Heart left ventricle (tissue), 16 donors: ENCODE results near the gene IFT25. TPM values are rescaled to one million over a fixed set of nuclear protein-coding genes. Genes with fewer than 3 reads are reported as not detected.

Source experiments
- ATAC-seq, 4 donors: fragments of 200-7000 bp; cut with Tn5 transposase; one replicate each; pipeline ENCODE4 v1.9.1; 2020 to 2022; ENCODE audit warnings: moderate library complexity in 4 of 4, mild to moderate bottlenecking in 3 of 4, moderate number of reproducible peaks in 1 of 4
- DNase-seq, 5 donors: peaks; one replicate each; pipeline ENCODE4 v3.0.0-alpha.2; 2020
- H3K27ac ChIP-seq, 12 donors: fragments of 200-600 bp; sonication (generic) in 4 of 12; one replicate each; pipeline versions ENCODE4 v1.5.0 to v1.8.0; 2016 to 2022; ENCODE audit warnings: mild to moderate bottlenecking in 2 of 12
- H3K27me3 ChIP-seq, 9 donors: fragments of 200-600 bp; sonication (generic) in 2 of 9; one replicate each; pipeline versions ENCODE4 v1.5.1 to v1.8.0; 2016 to 2022; ENCODE audit warnings: mild to moderate bottlenecking in 3 of 9
- H3K36me3 ChIP-seq, 9 donors: fragments of 200-600 bp; sonication (generic) in 2 of 9; one replicate each; pipeline versions ENCODE4 v1.5.0 to v1.8.0; 2018 to 2022; ENCODE audit warnings: mild to moderate bottlenecking in 2 of 9
- H3K4me1 ChIP-seq, 12 donors: fragments of 200-600 bp; sonication (generic) in 4 of 12; one replicate each; pipeline versions ENCODE4 v1.5.0 to v1.8.0; 2016 to 2022; ENCODE audit warnings: mild to moderate bottlenecking in 3 of 12
- H3K4me3 ChIP-seq, 12 donors: fragments of 200-600 bp; sonication (generic) in 4 of 12; one replicate each; pipeline versions ENCODE4 v1.5.0 to v1.8.0; 2017 to 2022; ENCODE audit warnings: mild to moderate bottlenecking in 9 of 12, moderate library complexity in 4 of 12
- H3K9me3 ChIP-seq, 12 donors: fragments of 200-600 bp; sonication (generic) in 4 of 12; one replicate each; pipeline versions ENCODE4 v1.5.0 to v1.8.0; 2016 to 2022; ENCODE audit warnings: mild to moderate bottlenecking in 1 of 12
- POLR2A ChIP-seq, 2 donors: fragments of 450-650 bp; IDR thresholded peaks; one replicate each; pipeline ENCODE4 v1.6.1; 2017; ENCODE audit warnings: antibody characterized with exemption in 2 of 2, mild to moderate bottlenecking in 2 of 2, moderate library complexity in 2 of 2
- WGBS, 4 donors: extraction: QIAGEN DNeasy Blood & Tissue Kit in 2 of 4; methylation state at CpG; one replicate each; pipeline versions ENCODE4 v1.1.5 to v1.1.7; 2013 to 2018; 5-methylcytosine and 5-hydroxymethylcytosine counted together
- intact Hi-C, 10 donors: fragments of 100-400 bp; cut with DNase I; formaldehyde crosslinking; loops; one replicate each; pipeline versions ENCODE4 v1.11.1 to v1.14.2; 2022
- polyA plus RNA-seq, 2 donors: library from polyadenylated mRNA; stranded (reverse); fragments of 200-250 nt; gene quantifications; one replicate each; pipeline ENCODE4 v1.2.3, GENCODE V29; 2013
- total RNA-seq, 9 donors: library from RNA; depleted of rRNA in 2 of 9; stranded (reverse); fragments of >200 nt in 2 of 9; fragmentation: NEBNext Ultra II Directional in 3 of 9; extraction: Animal tissue kit (Norgen Biotek cat#: 25700) in 3 of 9; gene quantifications; one replicate each; pipeline versions ENCODE4 v1.1.0 to v1.2.4, GENCODE V29; 2016 to 2023
- TF ChIP-seq, protein P1 (sequence below), 12 donors: fragments of 200-600 bp; sonication (generic) in 4 of 12; IDR thresholded peaks; one replicate each; pipeline versions ENCODE4 v1.5.0 to v1.8.0; 2018 to 2022; ENCODE audit warnings: antibody characterized with exemption in 12 of 12, mild to moderate bottlenecking in 5 of 12
- donor health status: ischemic (EF 13 %, LVEDD 7.1; RV severe dilation, severe dysfunction).
- donor health status: healthy with polysubstance abuse.
- donor health status: DM: no; HTN: yes; CAD: no.
- donor health status: DM: no; HTN: no; CAD: no.
- donor health status: ischemic (EF 25% LVEDD 6.9; RV normal size, moderate dysfunction).
- donor health status: ischemic (EF 25% LVEDD 5.7; RV mildly dilated, moderate dysfunction).
- donor health status: healthy.
- donor health status: DM: yes; HTN: yes; CAD: no.
- donor health status: ischemic (EF 35%, LVEDD 5.7; RV mildly dilated, moderate dysfunction).
- donor health status: nonischemic (EF 11% LVEDD 7.7; RV severe dilation, severe dysfunction).
- donor health status: DM: yes; HTN: yes; CAD: no.
- donor health status: PGD.
- donor health status: ischemic (EF 29% LVEDD 5.4; RV normal size, mild dysfunction).
- donor health status: nonischemic (EF 23%, LVEDD 6.1; RV moderate dilation, normal function).

IFT25 gene
- total and polyA plus RNA-seq, 11 donors = 6.5 to 17.6 (median 11.6) TPM

DNA sequence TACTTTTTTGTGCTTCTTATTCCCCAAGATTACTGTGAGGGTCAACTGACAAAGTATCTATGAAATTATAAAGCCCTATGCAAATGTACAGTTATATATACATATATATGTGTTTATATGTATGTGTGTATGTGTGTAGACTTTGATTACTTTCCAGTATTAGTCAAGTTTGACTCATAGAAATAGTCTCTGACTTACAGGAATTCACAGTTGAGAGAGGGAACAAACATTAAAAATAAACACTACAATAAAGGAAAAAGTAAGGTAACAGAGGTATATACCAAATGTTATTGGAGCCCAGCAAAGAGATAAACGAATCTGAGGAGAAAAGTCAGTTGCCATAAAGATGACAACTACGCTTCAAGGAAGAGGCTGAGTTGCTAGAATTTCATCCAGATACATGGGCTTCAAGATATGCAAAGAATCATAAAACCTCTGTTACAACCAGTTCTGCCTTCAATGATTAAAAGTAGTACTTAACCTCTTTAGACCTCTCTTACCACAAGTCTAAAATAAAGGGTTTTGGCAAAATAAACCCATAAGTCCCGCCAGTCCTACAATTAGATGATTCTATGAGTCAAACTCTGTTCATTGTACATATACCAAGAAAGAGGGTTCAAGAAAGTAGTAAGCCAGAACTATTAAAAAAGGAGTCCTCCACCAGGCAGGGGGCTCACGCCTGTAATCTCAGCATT is 7.2 kb downstream of the IFT25 start:
- no peak for DNase-seq
- no peak for ATAC-seq
- H3K27me3 ChIP-seq = no peaks in the 10 kb centered on the region
- H3K9me3 ChIP-seq = peaks cover 0 to 11% (median 3%) of the 10 kb centered on the region in 12 donors
- no peak overlapping the region for H3K27ac ChIP-seq
- WGBS, 4 donors = 95 to 97% (median 96%) methylated on average over 4 of the region's 4 CpGs
- H3K36me3 ChIP-seq = peaks cover 0 to 32% (median 5%) of the 10 kb centered on the region in 9 donors
- intact Hi-C loops = no loop called here
- H3K4me1 ChIP-seq = peaks cover 0 to 15% (median 0%) of the 10 kb centered on the region in 12 donors
- TF ChIP-seq POLR2A (IDR thresholded peaks at IDR 0.05) = no peak
- TF ChIP-seq, protein P1, sequence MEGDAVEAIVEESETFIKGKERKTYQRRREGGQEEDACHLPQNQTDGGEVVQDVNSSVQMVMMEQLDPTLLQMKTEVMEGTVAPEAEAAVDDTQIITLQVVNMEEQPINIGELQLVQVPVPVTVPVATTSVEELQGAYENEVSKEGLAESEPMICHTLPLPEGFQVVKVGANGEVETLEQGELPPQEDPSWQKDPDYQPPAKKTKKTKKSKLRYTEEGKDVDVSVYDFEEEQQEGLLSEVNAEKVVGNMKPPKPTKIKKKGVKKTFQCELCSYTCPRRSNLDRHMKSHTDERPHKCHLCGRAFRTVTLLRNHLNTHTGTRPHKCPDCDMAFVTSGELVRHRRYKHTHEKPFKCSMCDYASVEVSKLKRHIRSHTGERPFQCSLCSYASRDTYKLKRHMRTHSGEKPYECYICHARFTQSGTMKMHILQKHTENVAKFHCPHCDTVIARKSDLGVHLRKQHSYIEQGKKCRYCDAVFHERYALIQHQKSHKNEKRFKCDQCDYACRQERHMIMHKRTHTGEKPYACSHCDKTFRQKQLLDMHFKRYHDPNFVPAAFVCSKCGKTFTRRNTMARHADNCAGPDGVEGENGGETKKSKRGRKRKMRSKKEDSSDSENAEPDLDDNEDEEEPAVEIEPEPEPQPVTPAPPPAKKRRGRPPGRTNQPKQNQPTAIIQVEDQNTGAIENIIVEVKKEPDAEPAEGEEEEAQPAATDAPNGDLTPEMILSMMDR (IDR thresholded peaks at IDR 0.05) = no peak
- no peak overlapping the region for H3K4me3 ChIP-seq

DNA sequence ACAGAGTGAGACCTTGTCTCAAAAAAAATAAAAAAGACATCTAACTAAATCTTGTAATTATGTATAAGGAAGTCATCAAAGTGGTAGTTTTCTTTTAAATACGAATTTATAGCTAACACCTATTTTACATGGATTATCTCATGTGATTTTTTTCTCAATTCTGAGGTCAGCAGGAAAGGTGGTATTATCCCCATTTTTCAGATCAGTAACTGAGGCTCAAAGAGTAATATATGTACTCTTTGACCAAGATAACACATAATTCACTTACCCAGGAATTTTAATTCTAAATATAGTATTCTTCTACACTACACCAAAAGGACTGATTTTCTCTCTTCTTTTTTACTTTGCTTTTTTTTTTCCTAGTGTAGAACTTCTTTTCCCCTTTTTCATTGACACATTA is 9.1 kb downstream of the IFT25 start:
- ATAC-seq (no peak), DNase-seq (no peak)
- intact Hi-C loops = no loop called here
- peaks cover 0 to 32% (median 5%) of the 10 kb centered on the region in 9 donors for H3K36me3 ChIP-seq
- 92 to 100% (median 97%) methylated on average over 1 of the region's 1 CpG for WGBS, 4 donors
- no peak overlapping the region for H3K27ac ChIP-seq
- no peak overlapping the region for H3K4me3 ChIP-seq
- no peaks in the 10 kb centered on the region for H3K27me3 ChIP-seq
- H3K9me3 ChIP-seq = peaks cover 0 to 18% (median 4%) of the 10 kb centered on the region in 12 donors
- peaks cover 0 to 5% (median 0%) of the 10 kb centered on the region in 12 donors for H3K4me1 ChIP-seq
- no peak for TF ChIP-seq POLR2A (IDR thresholded peaks at IDR 0.05)
- TF ChIP-seq, protein P1 (IDR thresholded peaks at IDR 0.05) = no peak

DNA sequence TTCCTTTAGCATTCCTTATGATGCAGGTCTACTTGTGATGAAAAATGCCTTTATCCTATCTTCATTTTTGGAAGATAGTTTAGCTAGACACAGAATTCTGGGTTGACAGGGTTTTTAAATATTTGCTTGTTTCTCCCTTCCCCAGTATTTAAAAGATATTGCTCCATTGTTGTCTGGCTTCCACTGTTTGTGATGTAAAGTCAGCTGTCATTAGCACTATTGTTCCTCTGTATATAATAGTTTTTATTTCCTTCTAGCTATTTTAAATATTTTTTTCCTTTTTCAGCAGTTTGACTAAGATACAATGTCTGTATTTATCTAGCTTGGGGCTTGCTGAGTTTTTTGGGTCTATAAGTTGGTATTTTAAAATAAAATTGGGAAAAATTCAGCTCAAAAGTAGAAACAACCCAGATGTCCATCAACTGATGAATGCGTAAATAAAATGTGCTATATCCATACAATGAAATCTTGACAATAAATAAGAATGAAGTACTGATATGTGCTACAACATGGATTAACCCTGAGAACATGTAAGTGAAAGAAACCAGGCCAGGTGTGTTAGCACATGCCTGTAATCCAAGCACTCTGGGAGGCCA is 11.2 kb downstream of the IFT25 start:
- TF ChIP-seq POLR2A (IDR thresholded peaks at IDR 0.05) = no peak
- TF ChIP-seq, protein P1 (IDR thresholded peaks at IDR 0.05) = no peak
- WGBS, 4 donors = 96 to 100% (median 99%) methylated on average over 1 of the region's 1 CpG
- peaks cover 0 to 35% (median 12%) of the 10 kb centered on the region in 9 donors for H3K36me3 ChIP-seq

DNA sequence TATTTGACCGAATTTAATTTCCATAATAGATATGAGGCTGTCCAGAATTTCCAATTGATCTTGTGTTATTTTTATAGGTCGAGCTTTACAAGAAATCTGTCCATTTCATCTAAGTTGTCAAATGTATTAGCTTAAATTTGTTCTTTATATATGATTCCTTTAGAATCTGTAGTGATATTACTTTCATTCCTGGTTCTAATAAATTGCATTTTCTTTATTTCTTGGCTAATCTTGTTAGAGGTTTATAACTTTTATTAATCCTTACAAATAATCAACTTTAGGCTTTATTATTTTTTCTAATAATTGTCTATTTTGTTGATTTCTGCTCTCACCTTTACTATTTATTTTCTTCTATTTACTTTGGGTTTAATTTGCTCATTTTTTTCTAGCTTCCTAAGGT is 14.0 kb downstream of the IFT25 start:
- 97 to 99% (median 98%) methylated on average over 2 of the region's 2 CpGs for WGBS, 4 donors
- ATAC-seq = no peak

More for the DNA sequence above, 11.2 kb downstream of the IFT25 start:
- peaks cover 0 to 21% (median 4%) of the 10 kb centered on the region in 12 donors for H3K9me3 ChIP-seq
- H3K27me3 ChIP-seq = no peaks in the 10 kb centered on the region
- intact Hi-C loops = no loop called here
- ATAC-seq = no peak
- H3K27ac ChIP-seq = no peak overlapping the region
- no peak overlapping the region for H3K4me3 ChIP-seq
- DNase-seq = no peak
- H3K4me1 ChIP-seq = no peaks in the 10 kb centered on the region

More for the DNA sequence above, 14.0 kb downstream of the IFT25 start:
- H3K9me3 ChIP-seq = peaks cover 0 to 21% (median 4%) of the 10 kb centered on the region in 12 donors
- no peak for TF ChIP-seq POLR2A (IDR thresholded peaks at IDR 0.05)
- TF ChIP-seq, protein P1 (IDR thresholded peaks at IDR 0.05) = no peak
- intact Hi-C loops = no loop called here
- no peaks in the 10 kb centered on the region for H3K4me1 ChIP-seq
- no peak overlapping the region for H3K4me3 ChIP-seq
- peaks cover 0 to 44% (median 28%) of the 10 kb centered on the region in 9 donors for H3K36me3 ChIP-seq
- H3K27me3 ChIP-seq = no peaks in the 10 kb centered on the region
- no peak for DNase-seq
- H3K27ac ChIP-seq = no peak overlapping the region
